Testis (tissue), 3 donors: ENCODE data around the gene TECPR2. TPM values are rescaled to one million over a fixed set of nuclear protein-coding genes. Genes with fewer than 3 reads are reported as not detected.

ENCODE experiments used
- DNase-seq: peaks from one replicate; pipeline ENCODE4 v3.0.0-alpha.2; 2019
- H3K27ac ChIP-seq, 2 donors: fragments of 200-600 bp; sonication (generic); one replicate each; pipeline ENCODE4 v1.5.1; 2019
- H3K27me3 ChIP-seq: fragments of 200-600 bp; sonication (generic); one replicate; pipeline ENCODE4 v1.5.1; 2019
- H3K36me3 ChIP-seq: fragments of 200-600 bp; sonication (generic); one replicate; pipeline ENCODE4 v1.5.1; 2017; ENCODE audit warnings: low read depth; ENCODE audit errors: missing control alignments
- H3K4me1 ChIP-seq: fragments of 200-600 bp; sonication (generic); one replicate; pipeline ENCODE4 v1.5.1; 2019
- H3K4me3 ChIP-seq, 2 donors: fragments of 200-600 bp; sonication (generic); one replicate each; pipeline ENCODE4 v1.5.1; 2017 to 2019
- H3K9me3 ChIP-seq: fragments of 200-600 bp; sonication (generic); one replicate; pipeline ENCODE4 v1.5.1; 2017
- POLR2A ChIP-seq: fragments of 450-650 bp; IDR thresholded peaks from one replicate; pipeline ENCODE4 v1.6.1; 2017; ENCODE audit warnings: antibody characterized with exemption, mild to moderate bottlenecking, moderate library complexity
- WGBS, 2 donors: methylation state at CpG; one replicate each; pipeline ENCODE4 v1.1.5; 2018; 5-methylcytosine and 5-hydroxymethylcytosine counted together
- intact Hi-C: fragments of 100-400 bp; cut with DNase I; formaldehyde crosslinking; loops from one replicate; pipeline ENCODE4 v1.15.1; 2023; ENCODE audit warnings: low total_unique reads
- polyA plus RNA-seq: library from polyadenylated mRNA; stranded (reverse); fragments of 350-450 nt; fragmentation: Illumina TruSeq; extraction: RNeasy Lipid Tissue Mini Kit (QIAGEN cat#74804); gene quantifications from one replicate; pipeline ENCODE4 v1.2.3, GENCODE V29; 2014; ENCODE audit warnings: low read depth, low replicate concordance; ENCODE audit not compliant: insufficient read depth
- total RNA-seq, 2 donors: library from RNA; depleted of rRNA; stranded (reverse); fragments of >200 nt; gene quantifications; one replicate each; pipeline ENCODE4 v1.2.3, GENCODE V29; 2016
- TF ChIP-seq, protein P1 (sequence below), 3 experiments: fragments of 450-650 bp in 2 of 3; fragments of 200-600 bp in 1 of 3; sonication (generic) in 1 of 3; IDR thresholded peaks; one replicate each; pipeline ENCODE4 v1.5.1; 2016 to 2019; ENCODE audit warnings: antibody characterized with exemption in 3 of 3, mild to moderate bottlenecking in 2 of 3, moderate library complexity in 1 of 3

Gene TECPR2
- total and polyA plus RNA-seq, 3 donors from 2014 or later = 43.4 to 65.9 (median 43.6) TPM

DNA sequence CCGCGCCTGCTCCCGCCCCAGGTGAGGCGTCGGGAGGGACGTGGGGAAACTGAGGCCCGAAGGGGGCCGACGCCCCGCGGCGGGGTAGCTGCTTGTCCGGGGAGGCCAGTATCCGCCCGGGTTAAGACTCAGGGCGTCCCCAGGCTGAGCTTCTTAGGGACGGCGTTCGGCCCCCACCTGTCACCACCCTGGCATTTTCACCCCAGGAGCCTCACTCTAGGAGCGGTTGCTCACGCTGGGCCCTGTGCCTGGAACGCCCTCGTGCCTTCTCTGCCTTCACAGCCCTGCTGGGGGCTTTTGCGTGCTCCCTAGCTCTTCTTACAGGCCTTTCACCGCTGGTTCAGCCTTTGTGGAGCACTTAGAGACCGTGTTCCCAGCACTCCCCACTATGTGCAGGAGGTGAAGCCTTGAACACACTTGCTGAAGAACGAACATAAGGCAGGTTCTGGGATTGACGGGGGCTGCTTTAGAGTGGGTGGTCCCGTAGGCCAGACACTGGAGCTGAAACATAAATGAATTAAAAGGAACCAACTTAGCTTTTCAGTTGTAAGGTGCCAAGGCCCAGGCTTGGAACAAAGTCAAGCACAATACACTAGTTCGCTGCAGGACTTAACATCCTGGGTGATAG is 42.6 kb upstream of the TECPR2 start:
- peak; percentile 37 for DNase-seq
- Histone ChIP-seq H3K27ac (peak overlapping the region; percentile 92 to 98), H3K4me3 (peak overlapping the region; percentile 84 to 85), H3K4me1 (peaks cover 55% of the 10 kb centered on the region), H3K36me3 (no peaks in the 10 kb centered on the region), H3K27me3 (no peaks in the 10 kb centered on the region), H3K9me3 (no peaks in the 10 kb centered on the region)
- WGBS, 2 donors = 5% methylated on average over 12 to 17 of the region's 30 CpGs
- TF ChIP-seq POLR2A = no peak
- TF ChIP-seq, protein P1, sequence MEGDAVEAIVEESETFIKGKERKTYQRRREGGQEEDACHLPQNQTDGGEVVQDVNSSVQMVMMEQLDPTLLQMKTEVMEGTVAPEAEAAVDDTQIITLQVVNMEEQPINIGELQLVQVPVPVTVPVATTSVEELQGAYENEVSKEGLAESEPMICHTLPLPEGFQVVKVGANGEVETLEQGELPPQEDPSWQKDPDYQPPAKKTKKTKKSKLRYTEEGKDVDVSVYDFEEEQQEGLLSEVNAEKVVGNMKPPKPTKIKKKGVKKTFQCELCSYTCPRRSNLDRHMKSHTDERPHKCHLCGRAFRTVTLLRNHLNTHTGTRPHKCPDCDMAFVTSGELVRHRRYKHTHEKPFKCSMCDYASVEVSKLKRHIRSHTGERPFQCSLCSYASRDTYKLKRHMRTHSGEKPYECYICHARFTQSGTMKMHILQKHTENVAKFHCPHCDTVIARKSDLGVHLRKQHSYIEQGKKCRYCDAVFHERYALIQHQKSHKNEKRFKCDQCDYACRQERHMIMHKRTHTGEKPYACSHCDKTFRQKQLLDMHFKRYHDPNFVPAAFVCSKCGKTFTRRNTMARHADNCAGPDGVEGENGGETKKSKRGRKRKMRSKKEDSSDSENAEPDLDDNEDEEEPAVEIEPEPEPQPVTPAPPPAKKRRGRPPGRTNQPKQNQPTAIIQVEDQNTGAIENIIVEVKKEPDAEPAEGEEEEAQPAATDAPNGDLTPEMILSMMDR (IDR thresholded peaks at IDR 0.05) = no peak
- intact Hi-C loops = no loop called here

DNA sequence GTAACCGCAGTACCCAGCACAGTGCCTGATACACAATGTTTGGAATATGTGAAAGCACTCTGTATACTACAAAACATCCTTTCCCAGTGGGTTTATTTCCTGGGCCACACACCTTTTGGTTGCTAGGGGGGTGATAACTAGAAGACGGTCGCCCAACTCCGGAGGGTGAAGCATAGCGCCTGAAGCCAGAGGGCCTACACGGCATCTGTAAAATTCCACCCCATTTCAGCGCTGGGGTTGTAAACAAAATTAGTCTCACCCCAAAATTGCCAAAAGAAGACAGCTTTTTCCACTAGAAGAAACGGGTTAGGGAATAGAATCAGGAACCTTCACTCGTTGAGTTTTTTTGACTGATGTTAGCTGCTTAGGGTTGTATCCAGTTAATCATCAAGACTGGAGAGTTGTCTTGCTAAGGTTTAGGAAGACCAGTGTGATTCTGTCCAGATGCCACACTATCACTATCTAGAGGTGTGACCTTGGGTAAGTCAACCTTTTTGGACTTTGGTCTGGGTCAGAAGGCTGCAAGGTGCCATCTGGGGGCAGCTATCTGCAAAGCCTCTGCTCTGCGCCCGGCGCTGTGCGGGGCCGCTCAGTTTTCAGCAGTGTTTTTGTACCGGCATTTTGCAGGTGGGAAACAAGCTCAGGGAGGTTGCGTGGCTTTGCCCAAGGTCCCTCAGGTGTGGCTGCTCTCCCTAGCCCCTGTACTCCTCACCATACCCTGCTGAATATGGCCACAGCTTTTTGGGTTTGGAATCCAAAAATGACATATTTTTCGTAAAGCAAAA is 41.9 kb upstream of the TECPR2 start:
- no peak for DNase-seq
- no peak for TF ChIP-seq POLR2A
- TF ChIP-seq, protein P1 (IDR thresholded peaks at IDR 0.05) = no peak
- Histone ChIP-seq H3K9me3 (no peaks in the 10 kb centered on the region), H3K4me1 (peaks cover 52% of the 10 kb centered on the region), H3K4me3 (peak overlapping the region in 1 of 2 donors; percentile 85), H3K36me3 (no peaks in the 10 kb centered on the region), H3K27me3 (no peaks in the 10 kb centered on the region), H3K27ac (peak overlapping the region; percentile 92 to 98)
- intact Hi-C loops = no loop called here
- WGBS, 2 donors = 53 to 54% methylated on average over 17 of the region's 17 CpGs

DNA sequence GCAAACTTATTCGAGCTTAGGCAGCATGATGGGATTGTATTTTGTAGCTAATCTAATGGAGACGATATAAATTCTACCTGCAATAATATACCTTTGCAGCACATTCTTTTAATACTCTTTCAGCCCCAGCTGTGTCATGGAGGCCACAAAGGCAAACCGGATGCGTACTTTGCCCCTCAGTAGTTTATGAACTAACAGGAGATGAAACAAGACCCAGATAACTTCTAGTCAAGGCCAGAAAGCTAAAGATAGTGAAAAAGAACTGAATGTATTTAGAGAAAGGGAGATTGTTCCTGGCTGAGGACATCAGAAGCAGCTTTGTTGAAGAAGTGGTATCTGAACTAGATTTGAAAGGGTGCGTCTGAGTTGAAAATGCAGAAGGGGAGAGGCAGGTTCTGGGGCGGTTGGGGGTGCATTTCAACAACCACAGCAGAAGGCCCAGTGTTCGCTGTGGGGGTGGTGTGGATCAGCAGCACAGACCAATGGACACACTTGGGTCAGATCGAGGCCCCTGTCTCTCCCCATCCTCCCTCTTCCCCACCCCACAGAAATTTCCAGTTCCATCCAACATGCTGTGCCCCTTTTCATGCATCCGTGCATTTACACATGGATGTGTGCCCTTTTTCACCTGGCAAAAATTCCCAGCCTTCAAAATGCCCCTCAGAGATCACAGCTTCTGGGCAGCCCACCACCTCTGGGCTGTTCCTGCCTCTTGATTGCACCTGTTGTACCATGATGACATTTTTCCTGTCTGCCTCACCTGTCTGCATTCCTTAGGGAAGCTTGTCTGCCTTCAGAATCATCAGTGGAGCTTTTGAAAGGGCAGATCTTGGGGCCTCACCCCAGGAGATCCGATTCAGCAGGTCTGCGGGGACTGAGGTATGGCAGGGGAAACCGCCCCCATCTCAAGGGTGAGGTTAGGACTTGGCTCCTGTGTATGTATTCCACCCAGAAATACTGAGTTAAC is 41.0 kb upstream of the TECPR2 start:
- Histone ChIP-seq H3K9me3 (no peaks in the 10 kb centered on the region), H3K27me3 (no peaks in the 10 kb centered on the region), H3K4me3 (no peak overlapping the region), H3K4me1 (peaks cover 49% of the 10 kb centered on the region), H3K27ac (peak overlapping the region; percentile 92 to 98), H3K36me3 (no peaks in the 10 kb centered on the region)
- DNase-seq = peak; percentile 60
- intact Hi-C loops = no loop called here
- WGBS, 2 donors = 55 to 63% methylated on average over 12 of the region's 12 CpGs
- TF ChIP-seq POLR2A = no peak
- TF ChIP-seq, protein P1 (IDR thresholded peaks at IDR 0.05) = no peak

DNA sequence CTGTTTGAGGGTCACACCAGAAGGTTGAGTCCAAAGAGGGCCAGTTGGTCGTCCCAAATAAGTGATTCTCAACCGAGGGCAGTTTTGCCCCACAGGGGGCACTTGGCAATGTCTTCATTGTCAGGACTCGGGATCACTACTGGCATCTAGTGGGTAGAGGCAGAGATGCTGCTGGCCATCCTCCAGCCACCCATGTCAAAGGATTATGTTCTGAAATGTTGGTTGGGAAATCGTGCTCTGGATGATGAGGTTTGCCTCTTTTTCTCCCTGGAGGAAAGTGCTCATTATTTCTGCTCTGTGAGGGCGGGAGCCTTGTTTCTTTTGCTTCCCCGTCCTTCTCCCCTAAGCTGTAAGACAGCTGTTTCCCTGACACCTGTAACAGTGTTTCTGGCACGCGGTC is 39.6 kb upstream of the TECPR2 start:
- DNase-seq = peak; percentile 78
- no peak for TF ChIP-seq POLR2A
- TF ChIP-seq, protein P1 (IDR thresholded peaks at IDR 0.05) = peak in 2 of 3 experiments; percentile 23 to 41
- Histone ChIP-seq H3K4me1 (peaks cover 41% of the 10 kb centered on the region), H3K9me3 (no peaks in the 10 kb centered on the region), H3K27me3 (no peaks in the 10 kb centered on the region), H3K36me3 (no peaks in the 10 kb centered on the region), H3K27ac (peak overlapping the region; percentile 92 to 98), H3K4me3 (no peak overlapping the region)
- intact Hi-C loops = no loop called here
- 50 to 51% methylated on average over 8 of the region's 8 CpGs for WGBS, 2 donors
